Subcutaneous adipose tissue (tissue), 4 donors: ENCODE data around the gene EEF1AKMT2. TPM values are rescaled to one million over a fixed set of nuclear protein-coding genes. Genes with fewer than 3 reads are reported as not detected.

Experiments
- CTCF ChIP-seq: fragments of 450-650 bp; IDR thresholded peaks from one replicate; pipeline ENCODE4 v1.5.1; 2016; ENCODE audit warnings: low read depth, mild to moderate bottlenecking, control low read depth, antibody characterized with exemption, moderate library complexity
- total RNA-seq, 4 donors: library from RNA; depleted of rRNA; stranded (reverse); fragments of >200 nt; gene quantifications; one replicate each; pipeline ENCODE4 v1.1.0, GENCODE V29; 2016

The EEF1AKMT2 gene
- total RNA-seq, 4 donors from 2014 or later = 11.3 to 28.4 (median 17.8) TPM

- no peak for TF ChIP-seq CTCF
Measured at GRCh38 chr10:124730790-124731189, 60.9 kb downstream of the EEF1AKMT2 start.

GRCh38 chr10:124728830-124729661 lies 62.6 kb downstream of the EEF1AKMT2 start:
- no peak for TF ChIP-seq CTCF

GRCh38 chr10:124728071-124728829 lies 63.4 kb downstream of the EEF1AKMT2 start:
- TF ChIP-seq CTCF = no peak

- no peak for TF ChIP-seq CTCF
Measured at GRCh38 chr10:124727361-124727960, 64.2 kb downstream of the EEF1AKMT2 start.

- no peak for TF ChIP-seq CTCF
Measured at GRCh38 chr10:124725791-124726190, 65.9 kb downstream of the EEF1AKMT2 start.

- no peak for TF ChIP-seq CTCF
Measured at GRCh38 chr10:124725171-124725631, 66.5 kb downstream of the EEF1AKMT2 start.
